GM18909 (cell line): ENCODE results near the gene ADAMTS17.
"Not testable (repeated sequence)": the region's sequence is repeated elsewhere in the genome, so short reads cannot be mapped to it uniquely, and the experiment has no call there.

Source experiments
- ATAC-seq: cut with Tn5 transposase; IDR thresholded peaks from one replicate; pipeline ENCODE4 v1.9.1; 2021; ENCODE audit warnings: mild to moderate bottlenecking; ENCODE audit not compliant: unreplicated experiment, poor library complexity

Gene ADAMTS17

GRCh38 chr15:99992611-99993231, 349.1 kb downstream of the ADAMTS17 start:
- no peak for ATAC-seq

DNA sequence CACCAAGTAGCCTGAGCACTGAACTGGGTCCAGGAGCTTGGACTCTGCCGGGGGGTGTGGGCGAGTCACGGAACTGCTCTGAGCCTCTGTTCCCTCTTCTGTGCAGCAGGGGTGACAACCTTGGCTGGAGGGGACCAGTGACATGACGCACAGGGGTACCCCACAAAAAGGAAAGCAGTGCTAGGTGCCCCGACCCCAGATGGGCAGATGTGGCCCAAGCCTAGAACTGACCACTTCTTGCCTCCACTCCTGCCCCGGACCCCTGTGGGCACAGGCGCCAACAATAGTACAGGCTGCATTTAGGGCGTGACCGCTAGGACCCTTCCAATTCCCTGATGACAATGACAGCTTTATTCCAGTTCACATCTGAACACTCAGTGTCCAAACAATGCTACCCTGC, 352.7 kb downstream of the ADAMTS17 start:
- no peak for ATAC-seq

DNA sequence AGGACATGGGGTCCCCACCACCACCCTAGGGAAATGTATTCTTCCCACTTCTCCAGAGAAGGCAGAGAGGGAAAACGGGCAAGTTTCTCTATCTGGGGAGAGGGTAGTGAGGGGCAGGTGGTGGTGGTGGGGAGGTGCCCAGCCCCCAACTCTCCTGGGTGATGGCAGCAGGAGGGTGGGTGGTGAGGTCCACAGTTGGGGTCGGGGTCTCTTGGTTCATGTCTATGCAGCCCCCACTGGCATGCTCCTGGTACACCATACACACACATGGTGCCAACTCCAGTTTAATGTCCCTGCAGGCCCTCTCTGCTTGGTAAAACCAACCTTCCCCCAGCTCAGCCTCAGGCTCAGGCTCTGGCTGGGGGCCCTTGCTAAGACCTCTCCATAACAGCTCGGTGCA, 354.1 kb downstream of the ADAMTS17 start:
- no peak for ATAC-seq

DNA sequence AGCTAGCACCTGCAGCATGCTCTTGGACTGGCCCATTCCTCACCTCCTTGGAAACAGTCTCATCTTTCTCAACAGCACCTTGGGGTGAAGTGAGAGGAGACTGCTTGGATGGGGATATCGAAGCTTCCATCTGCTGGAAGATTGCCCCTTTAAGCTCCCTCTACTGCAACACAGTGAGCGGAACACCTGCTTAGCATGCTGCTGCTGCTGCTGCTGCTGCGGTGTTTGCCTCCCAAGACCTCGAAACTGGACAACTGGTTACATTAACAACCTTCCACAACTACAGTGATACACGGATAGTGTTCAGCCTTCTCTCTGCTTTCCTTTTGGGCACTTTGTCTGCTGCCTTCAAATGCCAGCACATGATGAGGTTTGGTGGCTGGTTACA, 354.7 kb downstream of the ADAMTS17 start:
- no peak for ATAC-seq

DNA sequence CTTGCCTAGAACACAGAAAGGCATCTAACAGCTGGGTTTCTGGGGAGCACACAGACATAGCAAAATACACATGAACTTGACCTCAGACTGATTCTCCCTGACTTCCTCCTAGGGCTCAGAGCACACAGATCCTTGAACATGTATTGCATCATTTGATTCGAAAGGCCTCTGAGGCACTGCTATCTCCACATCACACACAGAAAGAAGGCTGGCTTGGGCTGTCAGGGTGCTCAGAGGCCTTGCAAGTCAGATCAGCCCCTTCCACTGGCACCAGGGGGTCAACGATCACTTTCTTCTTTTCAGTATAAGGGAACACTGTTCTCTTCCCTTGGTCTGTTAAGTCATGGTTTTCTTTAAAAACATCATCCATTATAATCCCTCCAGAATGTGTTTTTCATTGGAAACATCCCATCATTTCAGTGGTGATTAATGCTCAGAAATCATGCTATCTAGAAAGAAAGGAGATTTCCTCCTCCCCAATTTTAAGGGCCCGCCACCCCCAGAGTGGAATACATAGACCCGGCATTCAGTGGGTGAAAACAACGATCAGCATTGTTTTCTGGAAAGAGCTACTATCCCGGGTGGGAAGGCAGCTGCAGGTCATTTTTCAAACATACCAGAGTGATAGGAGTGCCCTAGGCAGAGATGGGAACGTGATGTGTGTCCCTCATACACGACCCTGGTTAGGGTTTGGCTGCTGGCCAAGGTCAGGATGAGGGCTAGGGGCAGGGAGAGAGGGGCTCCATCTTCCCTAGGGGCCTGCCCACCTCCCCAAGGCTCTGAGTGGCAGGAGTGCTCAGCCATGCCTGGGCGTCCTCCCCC, 355.3 kb downstream of the ADAMTS17 start:
- no peak for ATAC-seq

DNA sequence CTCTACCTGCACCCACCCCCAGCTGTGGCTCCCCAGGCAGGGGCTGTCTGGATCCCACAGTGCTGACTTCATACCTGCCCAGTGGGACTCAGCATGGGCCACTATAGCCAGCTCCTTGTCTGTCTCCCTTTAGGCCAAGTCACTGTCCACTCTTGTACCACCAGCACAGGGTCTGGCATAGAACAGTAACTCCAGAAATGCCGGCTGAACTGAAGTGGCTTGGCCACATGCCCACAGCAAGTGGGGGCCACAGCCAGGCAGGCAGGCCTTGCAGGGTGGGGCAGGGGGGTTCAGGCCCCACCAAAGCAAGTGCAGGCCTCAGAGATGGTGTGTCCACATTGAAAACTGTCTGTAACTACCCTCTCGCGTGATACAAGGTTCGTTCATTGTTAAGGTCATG, 355.9 kb downstream of the ADAMTS17 start:
- no peak for ATAC-seq

DNA sequence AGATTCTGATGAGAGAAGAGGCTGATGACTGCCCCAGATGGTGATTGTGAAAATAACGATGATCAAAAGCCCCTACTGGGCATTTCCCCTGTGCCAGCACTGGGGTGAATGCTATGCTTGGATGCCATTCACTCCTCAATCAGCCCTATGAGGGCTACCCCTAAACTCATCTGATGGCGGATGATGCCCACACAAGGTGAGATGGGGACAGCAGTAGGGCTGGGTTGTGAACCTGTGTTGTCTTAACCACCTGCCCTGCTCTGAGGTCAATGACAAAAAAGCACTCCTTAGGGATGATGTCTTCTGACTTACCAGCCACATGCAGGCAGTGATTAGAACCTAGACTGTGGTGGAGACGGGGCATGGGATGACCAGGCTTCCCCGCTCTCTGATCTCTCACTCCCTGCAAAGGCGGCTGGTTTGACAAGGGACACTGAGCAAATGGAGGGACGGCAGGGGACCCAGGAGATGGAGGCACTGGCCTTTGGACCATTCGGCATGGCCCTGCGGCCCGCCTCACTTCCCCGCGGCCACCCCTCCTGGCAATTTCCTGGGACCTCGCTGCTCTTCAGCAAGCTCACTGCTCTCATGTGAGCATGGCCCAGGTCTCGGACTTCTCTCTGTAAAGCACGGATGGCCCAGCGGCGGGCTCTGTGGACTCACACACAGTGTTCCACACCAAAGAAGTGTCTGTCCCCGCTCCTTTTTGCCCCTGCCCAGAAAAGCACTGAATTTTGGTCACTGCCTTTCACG, 357.1 kb downstream of the ADAMTS17 start:
- no peak for ATAC-seq

DNA sequence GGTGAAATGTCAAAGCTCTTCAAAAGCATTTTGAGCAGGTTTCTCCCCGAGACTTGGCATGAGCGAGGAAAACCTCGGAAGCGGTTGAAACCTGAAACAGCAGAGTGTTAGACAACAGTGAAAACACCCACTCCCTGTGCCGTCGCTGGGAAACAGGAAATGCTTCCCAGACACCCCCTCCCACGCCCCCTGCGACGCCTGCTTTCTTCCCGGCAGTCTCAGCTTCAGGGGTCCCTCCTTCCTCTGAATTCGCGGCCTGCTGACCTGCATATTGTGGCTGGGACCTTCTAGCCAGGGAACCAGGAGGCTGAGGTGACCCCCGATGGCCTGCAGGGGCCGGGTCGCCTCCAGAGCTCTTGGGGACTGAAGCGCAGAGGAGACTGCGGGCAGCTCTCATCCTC, 357.9 kb downstream of the ADAMTS17 start:
- no peak for ATAC-seq

DNA sequence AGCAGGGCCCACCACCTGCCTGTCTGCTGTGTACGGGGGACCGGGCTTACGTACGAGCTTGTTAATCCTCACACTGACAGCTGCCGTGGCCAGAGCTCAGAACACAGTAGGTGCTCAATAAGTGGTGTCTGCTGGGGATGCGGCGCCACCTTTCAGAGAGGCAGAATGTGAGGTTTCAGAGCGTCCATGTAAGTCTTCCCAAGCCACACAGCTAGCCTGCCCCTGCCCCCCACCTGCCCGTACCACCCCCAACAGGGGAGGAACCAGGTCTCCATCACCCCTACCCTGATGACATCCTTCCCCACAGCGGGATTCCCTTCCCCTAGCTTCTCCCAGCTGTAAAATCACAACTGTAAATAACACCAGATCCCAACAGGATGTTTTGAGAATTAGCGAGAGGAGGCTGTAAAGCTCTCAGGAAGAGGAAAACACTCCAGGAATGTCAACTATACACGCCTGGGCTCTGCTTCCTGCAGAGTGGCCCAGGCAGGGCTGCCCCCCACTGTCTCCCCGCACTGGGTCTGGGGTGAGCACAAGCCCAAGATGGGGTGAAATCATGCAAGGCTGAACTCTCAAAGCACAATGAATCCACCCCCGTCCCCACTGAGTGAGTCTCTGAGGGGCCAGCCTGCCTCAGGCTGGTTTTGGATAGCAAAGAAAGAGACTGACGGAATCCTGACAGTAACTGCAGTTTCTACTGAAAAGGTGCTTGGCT, 358.4 kb downstream of the ADAMTS17 start:
- ATAC-seq = no peak

- ATAC-seq = no peak
Measured at GRCh38 chr15:99982662-99983061, 359.1 kb downstream of the ADAMTS17 start.

- ATAC-seq = no peak
Measured at GRCh38 chr15:99981839-99982658, 359.7 kb downstream of the ADAMTS17 start.

DNA sequence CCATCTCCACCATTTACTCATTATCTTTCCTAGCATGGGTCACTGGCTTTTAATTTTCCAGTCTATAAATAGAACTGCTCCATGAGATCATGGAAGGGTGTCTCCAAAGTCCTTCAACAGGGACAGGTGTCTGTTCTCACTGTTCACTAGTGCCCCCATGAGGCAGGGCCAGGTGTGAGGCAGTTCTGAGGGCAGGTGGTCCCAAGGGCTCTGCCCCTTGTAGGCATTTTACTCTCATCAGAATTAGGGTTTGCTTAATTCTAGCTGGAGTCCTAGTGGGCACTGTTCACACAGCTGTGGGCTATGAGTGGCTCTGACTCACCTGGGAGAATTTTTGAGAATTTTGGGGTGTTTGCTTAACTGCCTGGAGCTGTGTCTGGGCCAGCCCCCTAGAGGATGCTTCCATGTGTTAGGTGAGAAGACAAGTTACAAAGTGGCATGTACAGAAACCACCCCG, 360.6 kb downstream of the ADAMTS17 start:
- ATAC-seq = no peak

GRCh38 chr15:99980752-99981151, 361.0 kb downstream of the ADAMTS17 start:
- ATAC-seq = no peak

DNA sequence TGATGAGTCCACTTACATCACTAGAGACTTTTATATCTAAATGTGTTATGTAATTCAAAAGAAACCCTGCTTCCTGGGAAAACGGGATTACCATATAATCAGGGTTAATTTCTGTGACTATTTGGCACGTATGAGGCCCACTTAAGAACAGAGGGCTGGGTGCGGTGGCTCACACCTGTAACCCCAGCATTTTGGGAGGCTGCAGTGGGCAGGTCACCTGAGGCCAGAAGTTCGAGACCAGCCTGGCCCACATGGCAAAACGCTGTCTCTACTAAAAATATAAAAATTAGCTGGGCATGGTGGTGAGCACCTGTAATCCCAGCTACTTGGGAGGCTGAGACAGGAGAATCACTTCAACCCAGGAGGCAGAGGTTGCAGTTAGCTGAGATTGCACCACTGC, 361.9 kb downstream of the ADAMTS17 start:
- ATAC-seq = not testable (repeated sequence)

DNA sequence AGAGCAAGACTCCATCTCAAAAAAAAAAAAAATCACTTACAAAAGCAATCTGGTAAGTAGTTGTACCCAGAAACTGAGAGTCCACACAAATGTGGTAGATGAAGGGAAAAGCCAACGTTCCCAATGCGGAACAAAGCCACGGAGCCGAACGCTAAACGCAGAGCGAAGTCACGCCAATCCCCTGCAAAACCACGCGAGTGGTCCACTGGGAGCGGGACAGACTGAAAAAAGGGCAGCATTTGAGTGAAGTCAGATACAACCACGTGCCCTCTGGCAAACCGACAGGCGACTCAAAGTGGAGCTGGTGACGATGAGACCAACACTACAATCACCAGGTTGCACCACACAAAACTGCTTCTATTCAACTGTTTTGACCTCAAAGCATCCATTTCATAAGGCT, 362.4 kb downstream of the ADAMTS17 start:
- no peak for ATAC-seq

DNA sequence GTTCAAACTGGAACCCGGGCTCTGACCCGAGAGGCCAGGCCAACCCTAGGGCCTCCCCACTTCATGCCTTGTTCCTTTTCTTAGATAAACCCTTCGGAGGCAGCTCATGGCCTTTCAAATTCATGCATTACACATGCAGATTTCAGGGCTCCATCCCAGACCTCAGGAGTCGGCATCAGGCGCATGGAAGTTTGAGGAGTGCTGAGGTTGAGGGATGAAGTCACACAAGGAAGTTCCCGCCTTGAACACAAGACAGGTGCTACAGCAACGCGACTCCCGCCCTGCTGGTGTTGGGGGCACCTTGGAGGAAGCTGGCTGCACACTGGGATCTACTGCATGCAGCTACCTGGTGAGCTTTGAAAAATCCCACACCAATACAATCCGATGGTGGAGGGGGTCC, 363.3 kb downstream of the ADAMTS17 start:
- no peak for ATAC-seq

DNA sequence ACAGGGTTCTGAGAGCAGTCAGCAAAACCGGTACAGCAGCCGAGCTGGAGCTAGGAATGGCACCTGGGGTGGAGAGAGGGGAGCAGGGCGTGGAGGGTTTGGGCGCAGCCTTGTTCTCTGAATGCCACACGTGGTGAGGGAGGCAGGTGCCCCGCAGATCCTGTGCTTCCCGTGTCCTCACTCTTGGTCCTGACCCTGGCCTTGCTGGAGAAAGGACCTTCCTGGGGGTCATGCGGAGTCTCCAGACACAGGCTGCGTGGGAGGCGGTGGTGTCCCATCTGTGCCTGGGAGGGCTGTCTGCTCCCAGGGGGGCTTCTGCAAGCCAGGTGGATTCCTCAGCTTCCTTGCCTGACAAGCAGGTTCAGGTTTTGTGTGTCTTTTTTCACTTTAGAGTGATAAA, 363.8 kb downstream of the ADAMTS17 start:
- no peak for ATAC-seq

- no peak for ATAC-seq
Measured at GRCh38 chr15:99976811-99977271, 364.9 kb downstream of the ADAMTS17 start.

- no peak for ATAC-seq
Measured at GRCh38 chr15:99976000-99976399, 365.8 kb downstream of the ADAMTS17 start.

DNA sequence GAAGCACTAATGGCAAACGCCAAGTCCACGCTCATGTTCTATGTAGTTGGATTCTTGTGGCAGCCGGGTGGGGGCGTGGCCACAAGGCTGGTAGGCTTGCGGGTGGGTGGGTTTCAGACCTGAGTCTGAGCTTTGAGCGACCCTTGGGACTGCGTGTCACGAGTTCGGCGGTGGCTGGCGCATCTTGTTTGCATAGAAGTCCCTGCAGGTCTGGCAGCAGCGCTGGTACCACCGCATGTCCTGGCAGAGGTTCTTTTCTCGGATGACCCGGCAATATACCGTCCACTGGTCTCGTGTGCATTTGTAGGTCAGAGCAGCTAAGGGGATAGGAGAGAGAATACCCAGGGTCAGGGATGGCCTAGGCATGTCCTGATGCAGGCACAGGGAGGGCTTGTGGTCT, 367.5 kb downstream of the ADAMTS17 start:
- ATAC-seq = no peak
